Measurements from ENCODE around the gene CAMKV.

CAMKV gene

GRCh38 chr3:49895791-49896190 is 26.1 kb upstream of the CAMKV start:
- no peak for DNase-seq (ENCODE audit: low spot score)

- DNase-seq (ENCODE audit: low spot score), result no peak
These were observed 19.6 kb upstream of the CAMKV start for GRCh38 chr3:49889296-49889695.

GRCh38 chr3:49886922-49887265 is 17.2 kb upstream of the CAMKV start:
- no peak for DNase-seq (ENCODE audit: low spot score)

- no peak for DNase-seq (ENCODE audit: low spot score)
These were observed 14.3 kb upstream of the CAMKV start for GRCh38 chr3:49883998-49884397.

GRCh38 chr3:49882166-49882565 is 12.5 kb upstream of the CAMKV start:
- DNase-seq (ENCODE audit: low spot score), result no peak

GRCh38 chr3:49880581-49881315 is 11.0 kb upstream of the CAMKV start:
- DNase-seq (ENCODE audit: low spot score), result no peak

- no peak for DNase-seq (ENCODE audit: low spot score)
These were observed 10.0 kb upstream of the CAMKV start for GRCh38 chr3:49879721-49880120.

- no peak for DNase-seq (ENCODE audit: low spot score)
These were observed 9.0 kb upstream of the CAMKV start for GRCh38 chr3:49878686-49879085.

- no peak for DNase-seq (ENCODE audit: low spot score)
These were observed 8.0 kb upstream of the CAMKV start for GRCh38 chr3:49877716-49878115.

GRCh38 chr3:49876567-49876966 is 6.9 kb upstream of the CAMKV start:
- no peak for DNase-seq (ENCODE audit: low spot score)

- DNase-seq (ENCODE audit: low spot score), result no peak
These were observed 3.9 kb upstream of the CAMKV start for GRCh38 chr3:49873623-49874022.

- no peak for DNase-seq (ENCODE audit: low spot score)
These were observed 3.1 kb upstream of the CAMKV start for GRCh38 chr3:49872801-49873281.

GRCh38 chr3:49871531-49872153 is 1.9 kb upstream of the CAMKV start:
- no peak for DNase-seq (ENCODE audit: low spot score)

GRCh38 chr3:49868862-49869466 is 742 bp downstream of the CAMKV start:
- DNase-seq (ENCODE audit: low spot score), result no peak

GRCh38 chr3:49867871-49868321 is 1.8 kb downstream of the CAMKV start:
- no peak for DNase-seq (ENCODE audit: low spot score)

GRCh38 chr3:49867400-49867799 is 2.3 kb downstream of the CAMKV start:
- DNase-seq (ENCODE audit: low spot score), result no peak

- no peak for DNase-seq (ENCODE audit: low spot score)
These were observed 4.4 kb downstream of the CAMKV start for GRCh38 chr3:49865198-49865784.

GRCh38 chr3:49864505-49864904 is 5.2 kb downstream of the CAMKV start:
- DNase-seq (ENCODE audit: low spot score), result no peak

GRCh38 chr3:49859576-49860305 is 10.0 kb downstream of the CAMKV start:
- no peak for DNase-seq (ENCODE audit: low spot score)

- peak; percentile 95 for DNase-seq (ENCODE audit: low spot score)
These were observed 13.3 kb downstream of the CAMKV start, which contains the start of gene TRAIP for GRCh38 chr3:49856181-49857005. Gene TRAIP (minus strand): TSS chr3:49856564. CDS start chr3:49856453, 111 bp downstream.

GRCh38 chr3:49855662-49856061 is 14.0 kb downstream of the CAMKV start:
- DNase-seq (ENCODE audit: low spot score), result no peak

Measured in left forelimb (tissue), 1 donor.